HepG2 (cell line): ENCODE measurements around the gene LINGO3. TPM values are rescaled to one million over a fixed set of nuclear protein-coding genes. Genes with fewer than 3 reads are reported as not detected.

Experiments
- CREM ChIP-seq, 2 experiments: sonication (generic) in 1 of 2; formaldehyde crosslinking in 1 of 2; IDR thresholded peaks; 2 replicates each; pipeline versions ENCODE4 v1.4.0 to v1.6.1; 2016 to 2020; ENCODE audit warnings: antibody characterized with exemption in 1 of 2, mild to moderate bottlenecking in 1 of 2, missing genetic modification reagents in 1 of 2
- FOXJ3 ChIP-seq: sonication (generic); formaldehyde crosslinking; IDR thresholded peaks from 2 replicates; pipeline ENCODE4 v1.4.0; 2020; ENCODE audit warnings: missing genetic modification reagents, mild to moderate bottlenecking, borderline replicate concordance
- FUBP1 ChIP-seq: sonication (generic); formaldehyde crosslinking; IDR thresholded peaks from 2 replicates; pipeline ENCODE4 v1.5.1; 2020; ENCODE audit warnings: missing genetic modification reagents, mild to moderate bottlenecking, borderline replicate concordance
- IKZF5 ChIP-seq: IDR thresholded peaks from 2 replicates; pipeline ENCODE4 v1.6.1; 2018; ENCODE audit warnings: missing genetic modification reagents, mild to moderate bottlenecking, missing compliant biosample characterization
- IRF1 ChIP-seq: sonication (generic); formaldehyde crosslinking; IDR thresholded peaks from 2 replicates; pipeline ENCODE4 v1.4.0; 2020; ENCODE audit warnings: low read depth, mild to moderate bottlenecking, missing genetic modification reagents
- MTF2 ChIP-seq: sonication (generic); formaldehyde crosslinking; IDR thresholded peaks from 2 replicates; pipeline ENCODE4 v1.5.0; 2020; ENCODE audit warnings: missing genetic modification reagents, borderline replicate concordance
- NFIC ChIP-seq: IDR thresholded peaks from 2 replicates; pipeline ENCODE4 v1.6.1; 2012; ENCODE audit warnings: mild to moderate bottlenecking, low read length, inconsistent platforms
- TEF ChIP-seq: sonication (generic); formaldehyde crosslinking; IDR thresholded peaks from 2 replicates; pipeline ENCODE4 v1.5.0; 2020; ENCODE audit warnings: missing genetic modification reagents
- TFAP4 ChIP-seq: sonication (generic); IDR thresholded peaks from 2 replicates; pipeline ENCODE4 v1.6.1; 2016; ENCODE audit warnings: low read depth, borderline replicate concordance
- THAP7 ChIP-seq: sonication (generic); formaldehyde crosslinking; IDR thresholded peaks from 2 replicates; pipeline ENCODE4 v1.8.1; 2023; ENCODE audit warnings: mild to moderate bottlenecking, missing genetic modification reagents
- TOE1 ChIP-seq: sonication (generic); formaldehyde crosslinking; IDR thresholded peaks from 2 replicates; pipeline ENCODE4 v1.4.0; 2020; ENCODE audit warnings: mild to moderate bottlenecking, missing genetic modification reagents
- ZC3H4 ChIP-seq: sonication (generic); formaldehyde crosslinking; IDR thresholded peaks from 2 replicates; pipeline ENCODE4 v1.4.0; 2020; ENCODE audit warnings: missing genetic modification reagents, borderline replicate concordance
- ZKSCAN1 ChIP-seq: fragments of 150-350 bp; IDR thresholded peaks from 2 replicates; pipeline ENCODE4 v1.6.1; 2014; ENCODE audit warnings: low read length
- ZMYM2 ChIP-seq: sonication (generic); formaldehyde crosslinking; IDR thresholded peaks from 2 replicates; pipeline ENCODE4 v1.8.0; 2022; ENCODE audit warnings: mild to moderate bottlenecking, missing genetic modification reagents
- ZNF205 ChIP-seq: IDR thresholded peaks from 2 replicates; pipeline ENCODE4 v1.6.1; 2018; ENCODE audit warnings: missing biosample characterization, missing genetic modification reagents
- ZNF274 ChIP-seq: sonication (generic); formaldehyde crosslinking; IDR thresholded peaks from 2 replicates; pipeline ENCODE4 v1.5.1; 2020; ENCODE audit warnings: mild to moderate bottlenecking, missing genetic modification reagents
- ZNF33A ChIP-seq: sonication (generic); formaldehyde crosslinking; IDR thresholded peaks from 2 replicates; pipeline ENCODE4 v1.5.1; 2020; ENCODE audit warnings: missing genetic modification reagents, mild to moderate bottlenecking, moderate library complexity, borderline replicate concordance
- ZNF530 ChIP-seq: sonication (generic); formaldehyde crosslinking; IDR thresholded peaks from 2 replicates; pipeline ENCODE4 v1.5.0; 2020; ENCODE audit warnings: low read depth, mild to moderate bottlenecking, missing genetic modification reagents
- ZNF556 ChIP-seq: sonication (generic); formaldehyde crosslinking; IDR thresholded peaks from 2 replicates; pipeline ENCODE4 v1.4.0; 2020; ENCODE audit warnings: mild to moderate bottlenecking, missing genetic modification reagents, borderline replicate concordance
- ZNF570 ChIP-seq: sonication (generic); formaldehyde crosslinking; IDR thresholded peaks from 2 replicates; pipeline ENCODE4 v1.4.0; 2020; ENCODE audit warnings: mild to moderate bottlenecking, missing genetic modification reagents, borderline replicate concordance
- ZNF605 ChIP-seq: sonication (generic); formaldehyde crosslinking; IDR thresholded peaks from 2 replicates; pipeline ENCODE4 v1.8.0; 2022; ENCODE audit warnings: mild to moderate bottlenecking, missing genetic modification reagents
- ZNF670 ChIP-seq: sonication (generic); formaldehyde crosslinking; IDR thresholded peaks from 2 replicates; pipeline ENCODE4 v1.8.0; 2022; ENCODE audit warnings: mild to moderate bottlenecking, missing genetic modification reagents, borderline replicate concordance
- ZNF850 ChIP-seq: sonication (generic); formaldehyde crosslinking; conservative IDR thresholded peaks from 2 replicates; pipeline ENCODE4 v1.9.0; 2021; ENCODE audit warnings: mild to moderate bottlenecking, missing genetic modification reagents
- ZSCAN12 ChIP-seq: sonication (generic); formaldehyde crosslinking; IDR thresholded peaks from 2 replicates; pipeline ENCODE4 v1.9.0; 2021; ENCODE audit warnings: mild to moderate bottlenecking, missing genetic modification reagents
- polyA plus RNA-seq, 8 experiments: library from polyadenylated mRNA; depleted of rRNA in 3 of 8; stranded (reverse) in 7 of 8; unstranded in 1 of 8; fragments of >200 nt; fragmentation: Illumina TruSeq in 4 of 8; extraction: Trizol in 4 of 8; gene quantifications; 2 replicates each; pipeline versions ENCODE4 v1.2.1 to v1.2.3, GENCODE V29; 2011 to 2016; ENCODE audit warnings: low read depth in 4 of 8, missing spikeins in 1 of 8, mixed read lengths in 1 of 8; ENCODE audit not compliant: insufficient read depth in 1 of 8
- total RNA-seq, 5 experiments: library from RNA; depleted of rRNA; stranded (reverse); fragments of >200 nt; fragmentation: Illumina TruSeq; extraction: Trizol; gene quantifications; 2 replicates each; pipeline ENCODE4 v1.2.3, GENCODE V29; 2016; ENCODE audit warnings: low read depth in 1 of 5

The LINGO3 gene
- total and polyA plus RNA-seq, 2 of the 13 experiments (the other 11 are each of a cell fraction or from before 2014, with no cell fraction given), result not detected

GRCh38 chr19:2330632-2331284 lies 22.8 kb upstream of the LINGO3 start (continued):
- TF ChIP-seq TFAP4 (no peak; the same call in 1 of the 2 replicates), ZNF670 (CRISPR knock-in tag) (no peak), ZSCAN12 (CRISPR knock-in tag) (no peak), ZNF205 (0 out of 2 replicates have a peak, but pooled peaks have one; percentile 5), FUBP1 (CRISPR knock-in tag) (no peak), ZKSCAN1 (no peak), ZNF33A (no peak), ZNF570 (CRISPR knock-in tag) (no peak), IKZF5 (CRISPR knock-in tag) (peak; percentile 90), TEF (no peak), ZNF850 (CRISPR knock-in tag) (no peak), THAP7 (no peak), ZMYM2 (CRISPR knock-in tag) (no peak), NFIC (no peak), ZC3H4 (CRISPR knock-in tag) (no peak), CREM (IDR thresholded peaks at IDR 0.05) (peak; percentile 38; the same call in 1 of the 2 replicates), CREM (CRISPR knock-in tag; IDR thresholded peaks at IDR 0.05) (no peak), TOE1 (CRISPR knock-in tag) (no peak), MTF2 (no peak), FOXJ3 (CRISPR knock-in tag) (no peak), IRF1 (no peak), ZNF556 (CRISPR knock-in tag) (no peak; the same call in 1 of the 2 replicates), ZNF530 (no peak), ZNF605 (CRISPR knock-in tag) (no peak), ZNF274 (CRISPR knock-in tag) (no peak)
